ENCODE results near the gene ADAM12. TPM values are rescaled to one million over a fixed set of nuclear protein-coding genes. Genes with fewer than 3 reads are reported as not detected.
A peak's percentile ranks its signal among the peaks of the same experiment; 100 is the strongest.

ADAM12 gene
- total and polyA plus RNA-seq, 5 donors, result 0.14 to 2.7 (median 1.4) TPM

- no peaks in the 10 kb centered on the region for H3K27me3 ChIP-seq (ENCODE audit: control insufficient read depth, insufficient read depth)
- WGBS, result 71% methylated on average over 1 of the region's 1 CpG
- no peak overlapping the region for H3K4me3 ChIP-seq (ENCODE audit: low read length)
- H3K9me3 ChIP-seq (ENCODE audit: control insufficient read depth, low read length), result no peaks in the 10 kb centered on the region
- intact Hi-C loops (cut with DNase I), result no loop called here
- H3K4me1 ChIP-seq (ENCODE audit: control insufficient read depth, insufficient read depth, low read length), result no peaks in the 10 kb centered on the region
- H3K27ac ChIP-seq (ENCODE audit: low read length), result no peak overlapping the region
- ATAC-seq (no peak), DNase-seq (no peak)
Observed at GRCh38 chr10:126085806-126086205, 302.5 kb downstream of the ADAM12 start.

- Histone ChIP-seq H3K27me3 (ENCODE audit: control insufficient read depth, insufficient read depth) (no peaks in the 10 kb centered on the region), H3K4me3 (ENCODE audit: low read length) (no peak overlapping the region), H3K27ac (ENCODE audit: low read length) (no peak overlapping the region), H3K4me1 (ENCODE audit: control insufficient read depth, insufficient read depth, low read length) (no peaks in the 10 kb centered on the region), H3K9me3 (ENCODE audit: control insufficient read depth, low read length) (no peaks in the 10 kb centered on the region)
- 92% methylated on average over 4 of the region's 4 CpGs for WGBS
- DNase-seq (no peak), ATAC-seq (no peak)
- intact Hi-C loops (cut with DNase I), result no loop called here
Observed at GRCh38 chr10:126084369-126084768, 303.9 kb downstream of the ADAM12 start.

- ATAC-seq (no peak), DNase-seq (no peak)
- WGBS, result 78% methylated on average over 9 of the region's 9 CpGs
- Histone ChIP-seq H3K4me1 (ENCODE audit: control insufficient read depth, insufficient read depth, low read length) (no peaks in the 10 kb centered on the region), H3K27me3 (ENCODE audit: control insufficient read depth, insufficient read depth) (no peaks in the 10 kb centered on the region), H3K27ac (ENCODE audit: low read length) (no peak overlapping the region), H3K4me3 (ENCODE audit: low read length) (no peak overlapping the region), H3K9me3 (ENCODE audit: control insufficient read depth, low read length) (no peaks in the 10 kb centered on the region)
- intact Hi-C loops (cut with DNase I), result no loop called here
Observed at GRCh38 chr10:126083009-126083408, 305.3 kb downstream of the ADAM12 start.

- no peaks in the 10 kb centered on the region for H3K9me3 ChIP-seq (ENCODE audit: control insufficient read depth, low read length)
- H3K27me3 ChIP-seq (ENCODE audit: control insufficient read depth, insufficient read depth), result no peaks in the 10 kb centered on the region
- no peaks in the 10 kb centered on the region for H3K4me1 ChIP-seq (ENCODE audit: control insufficient read depth, insufficient read depth, low read length)
- H3K27ac ChIP-seq (ENCODE audit: low read length), result no peak overlapping the region
- no peak for ATAC-seq
- intact Hi-C loops (cut with DNase I), result no loop called here
- no peak overlapping the region for H3K4me3 ChIP-seq (ENCODE audit: low read length)
- 90% methylated on average over 14 of the region's 14 CpGs for WGBS
- no peak for DNase-seq
Observed at GRCh38 chr10:126081841-126082466, 306.3 kb downstream of the ADAM12 start.

GRCh38 chr10:126080879-126081411 is 307.3 kb downstream of the ADAM12 start:
- intact Hi-C loops (cut with DNase I), result no loop called here
- Histone ChIP-seq H3K4me3 (ENCODE audit: low read length) (no peak overlapping the region), H3K4me1 (ENCODE audit: control insufficient read depth, insufficient read depth, low read length) (no peaks in the 10 kb centered on the region), H3K27me3 (ENCODE audit: control insufficient read depth, insufficient read depth) (no peaks in the 10 kb centered on the region), H3K9me3 (ENCODE audit: control insufficient read depth, low read length) (no peaks in the 10 kb centered on the region), H3K27ac (ENCODE audit: low read length) (peak overlapping the region; percentile 23)
- 30% methylated on average over 12 of the region's 12 CpGs for WGBS
- peak; percentile 45 to 81 for ATAC-seq
- no peak for DNase-seq

GRCh38 chr10:126080291-126080825 is 307.9 kb downstream of the ADAM12 start:
- no peaks in the 10 kb centered on the region for H3K9me3 ChIP-seq (ENCODE audit: control insufficient read depth, low read length)
- intact Hi-C loops (cut with DNase I), result no loop called here
- H3K27me3 ChIP-seq (ENCODE audit: control insufficient read depth, insufficient read depth), result no peaks in the 10 kb centered on the region
- no peak overlapping the region for H3K27ac ChIP-seq (ENCODE audit: low read length)
- ATAC-seq, result no peak
- H3K4me1 ChIP-seq (ENCODE audit: control insufficient read depth, insufficient read depth, low read length), result no peaks in the 10 kb centered on the region
- 87% methylated on average over 7 of the region's 7 CpGs for WGBS
- DNase-seq, result no peak
- no peak overlapping the region for H3K4me3 ChIP-seq (ENCODE audit: low read length)

- H3K4me3 ChIP-seq (ENCODE audit: low read length), result no peak overlapping the region
- H3K27me3 ChIP-seq (ENCODE audit: control insufficient read depth, insufficient read depth), result no peaks in the 10 kb centered on the region
- ATAC-seq (no peak), DNase-seq (no peak)
- no peak overlapping the region for H3K27ac ChIP-seq (ENCODE audit: low read length)
- H3K4me1 ChIP-seq (ENCODE audit: control insufficient read depth, insufficient read depth, low read length), result no peaks in the 10 kb centered on the region
- no peaks in the 10 kb centered on the region for H3K9me3 ChIP-seq (ENCODE audit: control insufficient read depth, low read length)
- 76% methylated on average over 6 of the region's 6 CpGs for WGBS
- intact Hi-C loops (cut with DNase I), result no loop called here
Observed at GRCh38 chr10:126075009-126075408, 313.3 kb downstream of the ADAM12 start.

- intact Hi-C loops (cut with DNase I), result no loop called here
- no peak for DNase-seq
- WGBS, result 72% methylated on average over 3 of the region's 3 CpGs
- ATAC-seq, result no peak
- Histone ChIP-seq H3K9me3 (ENCODE audit: control insufficient read depth, low read length) (no peaks in the 10 kb centered on the region), H3K27ac (ENCODE audit: low read length) (no peak overlapping the region), H3K4me1 (ENCODE audit: control insufficient read depth, insufficient read depth, low read length) (no peaks in the 10 kb centered on the region), H3K4me3 (ENCODE audit: low read length) (no peak overlapping the region), H3K27me3 (ENCODE audit: control insufficient read depth, insufficient read depth) (no peaks in the 10 kb centered on the region)
Observed at GRCh38 chr10:126074291-126074690, 314.0 kb downstream of the ADAM12 start.

GRCh38 chr10:126073606-126074005 is 314.7 kb downstream of the ADAM12 start:
- ATAC-seq, result no peak

GRCh38 chr10:126072622-126073021 is 315.7 kb downstream of the ADAM12 start:
- Histone ChIP-seq H3K27ac (ENCODE audit: low read length) (no peak overlapping the region), H3K4me1 (ENCODE audit: control insufficient read depth, insufficient read depth, low read length) (no peaks in the 10 kb centered on the region), H3K9me3 (ENCODE audit: control insufficient read depth, low read length) (no peaks in the 10 kb centered on the region), H3K27me3 (ENCODE audit: control insufficient read depth, insufficient read depth) (no peaks in the 10 kb centered on the region), H3K4me3 (ENCODE audit: low read length) (no peak overlapping the region)
- intact Hi-C loops (cut with DNase I), result no loop called here
- 94% methylated on average over 4 of the region's 4 CpGs for WGBS
- DNase-seq (no peak), ATAC-seq (no peak)

More at GRCh38 chr10:126073606-126074005, 314.7 kb downstream of the ADAM12 start:
- Histone ChIP-seq H3K9me3 (ENCODE audit: control insufficient read depth, low read length) (no peaks in the 10 kb centered on the region), H3K27ac (ENCODE audit: low read length) (no peak overlapping the region), H3K4me1 (ENCODE audit: control insufficient read depth, insufficient read depth, low read length) (no peaks in the 10 kb centered on the region), H3K4me3 (ENCODE audit: low read length) (no peak overlapping the region), H3K27me3 (ENCODE audit: control insufficient read depth, insufficient read depth) (no peaks in the 10 kb centered on the region)
- WGBS, result 89% methylated on average over 1 of the region's 1 CpG
- intact Hi-C loops (cut with DNase I), result no loop called here
- no peak for DNase-seq

- no peak for ATAC-seq
- intact Hi-C loops (cut with DNase I), result no loop called here
- no peaks in the 10 kb centered on the region for H3K27me3 ChIP-seq (ENCODE audit: control insufficient read depth, insufficient read depth)
- H3K27ac ChIP-seq (ENCODE audit: low read length), result no peak overlapping the region
- WGBS, result 75% methylated on average over 8 of the region's 8 CpGs
- no peak overlapping the region for H3K4me3 ChIP-seq (ENCODE audit: low read length)
- no peak for DNase-seq
- no peaks in the 10 kb centered on the region for H3K9me3 ChIP-seq (ENCODE audit: control insufficient read depth, low read length)
- H3K4me1 ChIP-seq (ENCODE audit: control insufficient read depth, insufficient read depth, low read length), result no peaks in the 10 kb centered on the region
Observed at GRCh38 chr10:126070476-126071215, 317.6 kb downstream of the ADAM12 start.
